Measurements from ENCODE around the gene NEIL1. TPM values are rescaled to one million over a fixed set of nuclear protein-coding genes. Genes with fewer than 3 reads are reported as not detected.

The NEIL1 gene
- total RNA-seq, 1 experiment from 2014 or later = 24.8 TPM

DNA sequence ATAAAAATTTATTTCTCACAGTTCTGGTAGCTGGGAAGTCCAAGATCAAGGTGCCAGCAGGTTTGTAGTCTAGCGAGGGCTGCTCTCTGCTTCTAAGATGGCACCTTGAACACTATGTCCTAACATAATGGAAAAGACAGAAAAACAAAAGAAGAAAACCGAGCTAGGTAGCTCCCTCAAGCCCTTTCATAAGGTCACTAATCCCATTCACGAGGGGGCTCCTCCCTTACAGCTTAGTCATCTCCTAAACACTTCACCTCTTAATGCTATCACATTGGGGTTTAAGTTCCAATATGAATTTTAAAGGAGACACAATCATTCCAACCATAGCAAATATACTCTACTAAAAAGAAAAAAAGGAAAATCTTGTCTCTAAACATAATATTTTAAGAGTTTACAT, 40.7 kb upstream of the NEIL1 start:
- no peak overlapping the region for H3K27ac Mint-ChIP-seq
- no peaks in the 10 kb centered on the region for H3K9me3 Mint-ChIP-seq
- H3K27me3 Mint-ChIP-seq (ENCODE audit: low read depth) = peaks cover 15% of the 10 kb centered on the region
- DNase-seq (ENCODE audit: low spot score) = no peak
- H3K4me3 Mint-ChIP-seq = no peak overlapping the region
- ChIA-PET POLR2A (no interaction called here), CTCF (no interaction called here)
- 0 out of 2 replicates have a peak, but pooled peaks cover 4% of the 10 kb centered on the region for H3K4me1 Mint-ChIP-seq
- no peaks in the 10 kb centered on the region for H3K36me3 Mint-ChIP-seq
- ATAC-seq = no peak
- TF ChIP-seq, protein P1, sequence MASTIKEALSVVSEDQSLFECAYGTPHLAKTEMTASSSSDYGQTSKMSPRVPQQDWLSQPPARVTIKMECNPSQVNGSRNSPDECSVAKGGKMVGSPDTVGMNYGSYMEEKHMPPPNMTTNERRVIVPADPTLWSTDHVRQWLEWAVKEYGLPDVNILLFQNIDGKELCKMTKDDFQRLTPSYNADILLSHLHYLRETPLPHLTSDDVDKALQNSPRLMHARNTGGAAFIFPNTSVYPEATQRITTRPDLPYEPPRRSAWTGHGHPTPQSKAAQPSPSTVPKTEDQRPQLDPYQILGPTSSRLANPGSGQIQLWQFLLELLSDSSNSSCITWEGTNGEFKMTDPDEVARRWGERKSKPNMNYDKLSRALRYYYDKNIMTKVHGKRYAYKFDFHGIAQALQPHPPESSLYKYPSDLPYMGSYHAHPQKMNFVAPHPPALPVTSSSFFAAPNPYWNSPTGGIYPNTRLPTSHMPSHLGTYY (CRISPR knock-in tag; IDR thresholded peaks at IDR 0.05) = no peak
- TF ChIP-seq ZNF219 (CRISPR knock-in tag; IDR thresholded peaks at IDR 0.05; ENCODE audit: borderline replicate concordance) = no peak
- no peak for TF ChIP-seq RELA (CRISPR knock-in tag; IDR thresholded peaks at IDR 0.05; ENCODE audit: borderline replicate concordance)
- TF ChIP-seq, protein P2, sequence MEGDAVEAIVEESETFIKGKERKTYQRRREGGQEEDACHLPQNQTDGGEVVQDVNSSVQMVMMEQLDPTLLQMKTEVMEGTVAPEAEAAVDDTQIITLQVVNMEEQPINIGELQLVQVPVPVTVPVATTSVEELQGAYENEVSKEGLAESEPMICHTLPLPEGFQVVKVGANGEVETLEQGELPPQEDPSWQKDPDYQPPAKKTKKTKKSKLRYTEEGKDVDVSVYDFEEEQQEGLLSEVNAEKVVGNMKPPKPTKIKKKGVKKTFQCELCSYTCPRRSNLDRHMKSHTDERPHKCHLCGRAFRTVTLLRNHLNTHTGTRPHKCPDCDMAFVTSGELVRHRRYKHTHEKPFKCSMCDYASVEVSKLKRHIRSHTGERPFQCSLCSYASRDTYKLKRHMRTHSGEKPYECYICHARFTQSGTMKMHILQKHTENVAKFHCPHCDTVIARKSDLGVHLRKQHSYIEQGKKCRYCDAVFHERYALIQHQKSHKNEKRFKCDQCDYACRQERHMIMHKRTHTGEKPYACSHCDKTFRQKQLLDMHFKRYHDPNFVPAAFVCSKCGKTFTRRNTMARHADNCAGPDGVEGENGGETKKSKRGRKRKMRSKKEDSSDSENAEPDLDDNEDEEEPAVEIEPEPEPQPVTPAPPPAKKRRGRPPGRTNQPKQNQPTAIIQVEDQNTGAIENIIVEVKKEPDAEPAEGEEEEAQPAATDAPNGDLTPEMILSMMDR (IDR thresholded peaks at IDR 0.05) = no peak
- no peak for TF ChIP-seq SMAD4 (CRISPR knock-in tag; IDR thresholded peaks at IDR 0.05)
- TF ChIP-seq NR1H2 (CRISPR knock-in tag; IDR thresholded peaks at IDR 0.05) = no peak
- TF ChIP-seq, protein P3, sequence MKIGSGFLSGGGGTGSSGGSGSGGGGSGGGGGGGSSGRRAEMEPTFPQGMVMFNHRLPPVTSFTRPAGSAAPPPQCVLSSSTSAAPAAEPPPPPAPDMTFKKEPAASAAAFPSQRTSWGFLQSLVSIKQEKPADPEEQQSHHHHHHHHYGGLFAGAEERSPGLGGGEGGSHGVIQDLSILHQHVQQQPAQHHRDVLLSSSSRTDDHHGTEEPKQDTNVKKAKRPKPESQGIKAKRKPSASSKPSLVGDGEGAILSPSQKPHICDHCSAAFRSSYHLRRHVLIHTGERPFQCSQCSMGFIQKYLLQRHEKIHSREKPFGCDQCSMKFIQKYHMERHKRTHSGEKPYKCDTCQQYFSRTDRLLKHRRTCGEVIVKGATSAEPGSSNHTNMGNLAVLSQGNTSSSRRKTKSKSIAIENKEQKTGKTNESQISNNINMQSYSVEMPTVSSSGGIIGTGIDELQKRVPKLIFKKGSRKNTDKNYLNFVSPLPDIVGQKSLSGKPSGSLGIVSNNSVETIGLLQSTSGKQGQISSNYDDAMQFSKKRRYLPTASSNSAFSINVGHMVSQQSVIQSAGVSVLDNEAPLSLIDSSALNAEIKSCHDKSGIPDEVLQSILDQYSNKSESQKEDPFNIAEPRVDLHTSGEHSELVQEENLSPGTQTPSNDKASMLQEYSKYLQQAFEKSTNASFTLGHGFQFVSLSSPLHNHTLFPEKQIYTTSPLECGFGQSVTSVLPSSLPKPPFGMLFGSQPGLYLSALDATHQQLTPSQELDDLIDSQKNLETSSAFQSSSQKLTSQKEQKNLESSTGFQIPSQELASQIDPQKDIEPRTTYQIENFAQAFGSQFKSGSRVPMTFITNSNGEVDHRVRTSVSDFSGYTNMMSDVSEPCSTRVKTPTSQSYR (CRISPR knock-in tag; IDR thresholded peaks at IDR 0.05) = no peak
- TF ChIP-seq EMX1 (CRISPR knock-in tag; IDR thresholded peaks at IDR 0.05) = no peak
- TF ChIP-seq ZBTB21 (CRISPR knock-in tag; IDR thresholded peaks at IDR 0.05; ENCODE audit: borderline replicate concordance) = no peak
- TF ChIP-seq TP53 (CRISPR knock-in tag; IDR thresholded peaks at IDR 0.05) = no peak
- no peak for TF ChIP-seq KAT7 (CRISPR knock-in tag; IDR thresholded peaks at IDR 0.05; ENCODE audit: borderline replicate concordance)
- TF ChIP-seq, protein P4, sequence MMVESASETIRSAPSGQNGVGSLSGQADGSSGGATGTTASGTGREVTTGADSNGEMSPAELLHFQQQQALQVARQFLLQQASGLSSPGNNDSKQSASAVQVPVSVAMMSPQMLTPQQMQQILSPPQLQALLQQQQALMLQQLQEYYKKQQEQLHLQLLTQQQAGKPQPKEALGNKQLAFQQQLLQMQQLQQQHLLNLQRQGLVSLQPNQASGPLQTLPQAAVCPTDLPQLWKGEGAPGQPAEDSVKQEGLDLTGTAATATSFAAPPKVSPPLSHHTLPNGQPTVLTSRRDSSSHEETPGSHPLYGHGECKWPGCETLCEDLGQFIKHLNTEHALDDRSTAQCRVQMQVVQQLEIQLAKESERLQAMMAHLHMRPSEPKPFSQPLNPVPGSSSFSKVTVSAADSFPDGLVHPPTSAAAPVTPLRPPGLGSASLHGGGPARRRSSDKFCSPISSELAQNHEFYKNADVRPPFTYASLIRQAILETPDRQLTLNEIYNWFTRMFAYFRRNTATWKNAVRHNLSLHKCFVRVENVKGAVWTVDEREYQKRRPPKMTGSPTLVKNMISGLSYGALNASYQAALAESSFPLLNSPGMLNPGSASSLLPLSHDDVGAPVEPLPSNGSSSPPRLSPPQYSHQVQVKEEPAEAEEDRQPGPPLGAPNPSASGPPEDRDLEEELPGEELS (CRISPR knock-in tag; IDR thresholded peaks at IDR 0.05) = no peak
- no peak for TF ChIP-seq NFE2L1 (CRISPR knock-in tag; IDR thresholded peaks at IDR 0.05)
- no peak for TF ChIP-seq MXD4 (CRISPR knock-in tag; IDR thresholded peaks at IDR 0.05; ENCODE audit: borderline replicate concordance)
- TF ChIP-seq, protein P5, sequence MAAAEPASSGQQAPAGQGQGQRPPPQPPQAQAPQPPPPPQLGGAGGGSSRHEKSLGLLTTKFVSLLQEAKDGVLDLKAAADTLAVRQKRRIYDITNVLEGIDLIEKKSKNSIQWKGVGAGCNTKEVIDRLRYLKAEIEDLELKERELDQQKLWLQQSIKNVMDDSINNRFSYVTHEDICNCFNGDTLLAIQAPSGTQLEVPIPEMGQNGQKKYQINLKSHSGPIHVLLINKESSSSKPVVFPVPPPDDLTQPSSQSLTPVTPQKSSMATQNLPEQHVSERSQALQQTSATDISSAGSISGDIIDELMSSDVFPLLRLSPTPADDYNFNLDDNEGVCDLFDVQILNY (CRISPR knock-in tag; IDR thresholded peaks at IDR 0.05) = no peak
- TF ChIP-seq, protein P6, sequence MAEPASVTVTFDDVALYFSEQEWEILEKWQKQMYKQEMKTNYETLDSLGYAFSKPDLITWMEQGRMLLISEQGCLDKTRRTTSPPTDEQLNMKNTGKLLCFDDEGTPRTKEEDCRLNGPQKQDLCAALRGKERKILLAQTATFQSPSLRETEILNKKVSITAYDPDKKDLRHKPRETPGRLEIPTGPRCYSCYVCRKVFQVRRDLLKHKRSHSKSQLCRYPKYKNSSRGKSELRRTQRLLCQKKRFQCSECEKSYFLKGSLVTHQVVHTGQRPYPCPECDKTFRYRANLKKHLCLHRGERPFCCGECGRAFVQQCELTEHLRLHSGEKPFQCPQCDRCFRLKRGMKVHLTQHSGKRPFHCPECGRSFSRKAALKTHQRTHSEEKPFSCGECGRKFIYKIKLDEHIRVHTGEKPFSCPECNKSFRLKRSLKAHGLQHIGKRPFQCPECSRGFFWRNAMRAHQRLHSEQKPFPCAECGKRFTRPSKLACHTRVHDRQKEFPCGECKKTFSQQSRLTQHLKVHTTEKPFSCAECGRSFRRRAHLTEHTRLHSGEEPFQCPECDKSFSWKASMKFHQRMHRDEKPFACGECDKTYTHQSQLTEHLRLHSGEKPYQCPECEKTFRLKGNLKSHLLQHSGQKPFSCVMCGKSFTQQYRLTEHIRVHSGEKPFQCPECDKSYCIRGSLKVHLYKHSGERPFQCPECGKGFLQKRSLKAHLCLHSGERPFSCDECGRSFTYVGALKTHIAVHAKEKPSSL (CRISPR knock-in tag; conservative IDR thresholded peaks at IDR 0.05) = no peak
- TF ChIP-seq TEAD4 (CRISPR knock-in tag; IDR thresholded peaks at IDR 0.05) = no peak
